Neural progenitor cell (in vitro differentiated cells): ENCODE measurements around the gene RANBP1. TPM values are rescaled to one million over a fixed set of nuclear protein-coding genes. Genes with fewer than 3 reads are reported as not detected.

Experiments
- DNase-seq: peaks from one replicate; pipeline ENCODE4 v3.0.0-alpha.2; 2016; ENCODE audit warnings: low spot score
- H2AFZ ChIP-seq: fragments of 200-600 bp; sonication (generic); replicated peaks from 2 replicates; pipeline ENCODE4 v1.6.1; 2016; ENCODE audit warnings: antibody characterized with exemption
- H3F3A ChIP-seq: fragments of 200-600 bp; sonication (generic); 2 replicates; pipeline ENCODE4 v1.6.1; 2016; ENCODE audit warnings: antibody characterized with exemption, low read depth
- H3K27ac ChIP-seq: fragments of 200-600 bp; sonication (generic); 2 replicates; pipeline ENCODE4 v1.5.1; 2016; ENCODE audit warnings: mild to moderate bottlenecking
- H3K27me3 ChIP-seq: fragments of 200-600 bp; sonication (generic); 2 replicates; pipeline ENCODE4 v1.6.1; 2016; ENCODE audit warnings: mild to moderate bottlenecking, moderate library complexity
- H3K36me3 ChIP-seq: fragments of 200-600 bp; sonication (generic); 2 replicates; pipeline ENCODE4 v1.5.1; 2016
- H3K4me1 ChIP-seq: fragments of 200-600 bp; sonication (generic); 2 replicates; pipeline ENCODE4 v1.6.1; 2016; ENCODE audit warnings: mixed run types
- H3K4me2 ChIP-seq: fragments of 200-600 bp; sonication (generic); 2 replicates; pipeline ENCODE4 v1.6.1; 2016
- H3K4me3 ChIP-seq: fragments of 200-600 bp; sonication (generic); 2 replicates; pipeline ENCODE4 v1.5.1; 2016
- H3K79me2 ChIP-seq: fragments of 200-600 bp; sonication (generic); 2 replicates; pipeline ENCODE4 v1.6.1; 2016; ENCODE audit warnings: low read depth
- H3K9ac ChIP-seq: fragments of 200-600 bp; sonication (generic); 2 replicates; pipeline ENCODE4 v1.6.1; 2016
- H3K9me3 ChIP-seq: fragments of 200-600 bp; sonication (generic); 2 replicates; pipeline ENCODE4 v1.5.1; 2016; ENCODE audit warnings: low read depth
- H4K20me1 ChIP-seq: fragments of 200-600 bp; sonication (generic); 2 replicates; pipeline ENCODE4 v1.6.1; 2016; ENCODE audit warnings: low read depth
- H3K27ac Mint-ChIP-seq: 3 replicates; pipeline ENCODE4 v1.8.0; 2021; ENCODE audit warnings: mixed read lengths
- H3K27me3 Mint-ChIP-seq: 2 replicates; pipeline ENCODE4 v1.8.0; 2022; ENCODE audit warnings: low read depth, mild to moderate bottlenecking, inconsistent platforms, moderate library complexity, mixed read lengths; ENCODE audit not compliant: insufficient read depth
- H3K36me3 Mint-ChIP-seq: 3 replicates; pipeline ENCODE4 v1.8.0; 2021; ENCODE audit warnings: mixed read lengths
- H3K4me1 Mint-ChIP-seq: 3 replicates; pipeline ENCODE4 v1.8.0; 2021; ENCODE audit warnings: mixed read lengths
- H3K4me3 Mint-ChIP-seq: 3 replicates; pipeline ENCODE4 v1.8.0; 2021; ENCODE audit warnings: mild to moderate bottlenecking, moderate library complexity, mixed read lengths
- H3K9me3 Mint-ChIP-seq: 3 replicates; pipeline ENCODE4 v1.8.0; 2020; ENCODE audit warnings: mixed read lengths
- EZH2 ChIP-seq: fragments of 200-600 bp; sonication (generic); IDR thresholded peaks from 2 replicates; pipeline ENCODE4 v1.6.1; 2017; ENCODE audit warnings: antibody characterized with exemption, mild to moderate bottlenecking, moderate library complexity
- EZH2phosphoT487 ChIP-seq: fragments of 200-600 bp; sonication (generic); IDR thresholded peaks from 2 replicates; pipeline ENCODE4 v1.6.1; 2017; ENCODE audit warnings: antibody characterized with exemption
- total RNA-seq: library from RNA; depleted of rRNA; stranded (reverse); fragments of >200 nt; gene quantifications from 2 replicates; pipeline ENCODE4 v1.2.3, GENCODE V29; 2015; ENCODE audit warnings: low replicate concordance
- TF ChIP-seq, protein P1 (sequence below): fragments of 200-600 bp; sonication (generic); IDR thresholded peaks from 2 replicates; pipeline ENCODE4 v1.5.1; 2017; ENCODE audit warnings: antibody characterized with exemption, mild to moderate bottlenecking

RANBP1 gene
- total RNA-seq, 1 donor from 2014 or later = 918 TPM

GRCh38 chr22:20089977-20090729, 25.8 kb upstream of the RANBP1 start:
- peaks cover 5% of the 10 kb centered on the region for H3K27me3 Mint-ChIP-seq
- no peaks in the 10 kb centered on the region for H3K9me3 Mint-ChIP-seq
- H3K4me1 Mint-ChIP-seq = peaks cover 3% of the 10 kb centered on the region
- H3K27ac Mint-ChIP-seq = no peak overlapping the region
- TF ChIP-seq, protein P1, sequence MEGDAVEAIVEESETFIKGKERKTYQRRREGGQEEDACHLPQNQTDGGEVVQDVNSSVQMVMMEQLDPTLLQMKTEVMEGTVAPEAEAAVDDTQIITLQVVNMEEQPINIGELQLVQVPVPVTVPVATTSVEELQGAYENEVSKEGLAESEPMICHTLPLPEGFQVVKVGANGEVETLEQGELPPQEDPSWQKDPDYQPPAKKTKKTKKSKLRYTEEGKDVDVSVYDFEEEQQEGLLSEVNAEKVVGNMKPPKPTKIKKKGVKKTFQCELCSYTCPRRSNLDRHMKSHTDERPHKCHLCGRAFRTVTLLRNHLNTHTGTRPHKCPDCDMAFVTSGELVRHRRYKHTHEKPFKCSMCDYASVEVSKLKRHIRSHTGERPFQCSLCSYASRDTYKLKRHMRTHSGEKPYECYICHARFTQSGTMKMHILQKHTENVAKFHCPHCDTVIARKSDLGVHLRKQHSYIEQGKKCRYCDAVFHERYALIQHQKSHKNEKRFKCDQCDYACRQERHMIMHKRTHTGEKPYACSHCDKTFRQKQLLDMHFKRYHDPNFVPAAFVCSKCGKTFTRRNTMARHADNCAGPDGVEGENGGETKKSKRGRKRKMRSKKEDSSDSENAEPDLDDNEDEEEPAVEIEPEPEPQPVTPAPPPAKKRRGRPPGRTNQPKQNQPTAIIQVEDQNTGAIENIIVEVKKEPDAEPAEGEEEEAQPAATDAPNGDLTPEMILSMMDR = no peak
- TF ChIP-seq EZH2 (no peak), EZH2phosphoT487 (no peak)
- Histone ChIP-seq H3K4me2 (no peak overlapping the region), H3K27me3 (no peaks in the 10 kb centered on the region), H3K9me3 (no peaks in the 10 kb centered on the region), H2AFZ (no peak overlapping the region), H3K36me3 (peaks cover 7% of the 10 kb centered on the region), H3K4me1 (no peaks in the 10 kb centered on the region), H4K20me1 (peaks cover 62% of the 10 kb centered on the region), H3K79me2 (peaks cover 64% of the 10 kb centered on the region), H3K4me3 (no peak overlapping the region), H3F3A (peaks cover 4% of the 10 kb centered on the region), H3K9ac (no peak overlapping the region), H3K27ac (no peak overlapping the region)
- no peak overlapping the region for H3K4me3 Mint-ChIP-seq
- no peak for DNase-seq
- H3K36me3 Mint-ChIP-seq = peaks cover 72% of the 10 kb centered on the region

- H3K27ac Mint-ChIP-seq = no peak overlapping the region
- no peaks in the 10 kb centered on the region for H3K4me1 Mint-ChIP-seq
- Histone ChIP-seq H3K9ac (no peak overlapping the region), H3K79me2 (peaks cover 64% of the 10 kb centered on the region), H3K27ac (no peak overlapping the region), H3K4me3 (no peak overlapping the region), H3F3A (peaks cover 4% of the 10 kb centered on the region), H3K9me3 (no peaks in the 10 kb centered on the region), H3K4me1 (no peaks in the 10 kb centered on the region), H4K20me1 (peaks cover 56% of the 10 kb centered on the region), H3K4me2 (no peak overlapping the region), H3K27me3 (no peaks in the 10 kb centered on the region), H2AFZ (no peak overlapping the region), H3K36me3 (peaks cover 13% of the 10 kb centered on the region)
- H3K4me3 Mint-ChIP-seq = no peak overlapping the region
- TF ChIP-seq, protein P1 = no peak
- TF ChIP-seq EZH2phosphoT487 = no peak
- no peaks in the 10 kb centered on the region for H3K9me3 Mint-ChIP-seq
- no peak for DNase-seq
- H3K36me3 Mint-ChIP-seq = peaks cover 75% of the 10 kb centered on the region
- peaks cover 5% of the 10 kb centered on the region for H3K27me3 Mint-ChIP-seq
These were observed 25.1 kb upstream of the RANBP1 start for GRCh38 chr22:20090730-20091240.

- Histone ChIP-seq H3K27ac (no peak overlapping the region), H4K20me1 (peaks cover 49% of the 10 kb centered on the region), H3K79me2 (peaks cover 64% of the 10 kb centered on the region), H3K4me3 (no peak overlapping the region), H3F3A (peaks cover 4% of the 10 kb centered on the region), H3K4me1 (no peaks in the 10 kb centered on the region), H3K9ac (no peak overlapping the region), H3K9me3 (no peaks in the 10 kb centered on the region), H3K36me3 (peaks cover 23% of the 10 kb centered on the region), H3K27me3 (no peaks in the 10 kb centered on the region), H2AFZ (no peak overlapping the region), H3K4me2 (no peak overlapping the region)
- H3K27ac Mint-ChIP-seq = no peak overlapping the region
- peaks cover 79% of the 10 kb centered on the region for H3K36me3 Mint-ChIP-seq
- TF ChIP-seq EZH2 (no peak), EZH2phosphoT487 (no peak)
- TF ChIP-seq, protein P1 = no peak
- H3K4me1 Mint-ChIP-seq = no peaks in the 10 kb centered on the region
- peaks cover 5% of the 10 kb centered on the region for H3K27me3 Mint-ChIP-seq
- DNase-seq = no peak
- no peaks in the 10 kb centered on the region for H3K9me3 Mint-ChIP-seq
- no peak overlapping the region for H3K4me3 Mint-ChIP-seq
These were observed 24.0 kb upstream of the RANBP1 start for GRCh38 chr22:20091690-20092476.
